Endothelial cell of umbilical vein (primary cell): ENCODE results near the gene KLHL17. TPM values are rescaled to one million over a fixed set of nuclear protein-coding genes. Genes with fewer than 3 reads are reported as not detected.

Experiments
- BruUV-seq: library from RNA; stranded (reverse); fragments of 400-500 nt; replicated peaks from 2 replicates; lab custom pipeline; 2021; lab: Mats Ljungman, UMichigan
- CTCF ChIA-PET: fragments of 300-600, 350-600 bp; sonication (Branson Sonifier 250); formaldehyde crosslinking; loops from one replicate; lab custom pipeline; 2021; ENCODE audit warnings: antibody characterized with exemption, inconsistent platforms; lab: Charles Lee
- POLR2A ChIA-PET: fragments of 300-600, 350-600 bp; sonication (Branson Sonifier 250); formaldehyde crosslinking; loops from one replicate; lab custom pipeline; 2021; ENCODE audit warnings: antibody characterized with exemption, inconsistent platforms; lab: Charles Lee
- DNase-seq: peaks from one replicate; pipeline ENCODE4 v3.0.0-alpha.2; 2011; ENCODE audit warnings: low read depth, low spot score
- FAIRE-seq: peaks from 2 replicates; lab custom pipeline; 2011; peaks lifted over from hg19 to GRCh38; lab: Jason Lieb, UNC
- H2AFZ ChIP-seq: 2 replicates; pipeline ENCODE4 v1.6.0; 2012; ENCODE audit warnings: low read depth, low read length, control low read depth, inconsistent platforms
- H3K27ac ChIP-seq: 2 replicates; pipeline ENCODE4 v1.5.1; 2011; ENCODE audit warnings: low read depth, mild to moderate bottlenecking, control low read depth, low read length, moderate library complexity; ENCODE audit not compliant: insufficient read depth
- H3K27me3 ChIP-seq, 2 experiments: 2 replicates each; pipeline versions ENCODE4 v1.6.0 to v1.6.1; 2011; ENCODE audit warnings: low read length in 2 of 2, mixed read lengths in 1 of 2; ENCODE audit not compliant: control insufficient read depth in 2 of 2, insufficient read depth in 2 of 2
- H3K36me3 ChIP-seq, 2 experiments: 2 replicates in 1 of 2; 3 replicates in 1 of 2; pipeline ENCODE4 v1.5.1; 2011; ENCODE audit warnings: low read length in 2 of 2, mild to moderate bottlenecking in 1 of 2, moderate library complexity in 1 of 2; ENCODE audit not compliant: control insufficient read depth in 2 of 2, insufficient read depth in 2 of 2; ENCODE audit errors: extremely low read depth in 1 of 2
- H3K4me1 ChIP-seq: 3 replicates; pipeline ENCODE4 v1.5.1; 2011; ENCODE audit warnings: mild to moderate bottlenecking, low read length; ENCODE audit not compliant: control insufficient read depth, insufficient read depth; ENCODE audit errors: extremely low read depth
- H3K4me2 ChIP-seq: 2 replicates; pipeline ENCODE4 v1.6.1; 2011; ENCODE audit warnings: low read length, control low read depth, mixed read lengths; ENCODE audit not compliant: insufficient read depth
- H3K4me3 ChIP-seq, 3 experiments: fragments of 200-600 bp in 1 of 3; sonication (generic), shearing (Covaris generic) in 1 of 3; replicated peaks in 1 of 3; 2 replicates each; pipeline ENCODE4 v1.5.1; 2011 to 2016; ENCODE audit warnings: control low read depth in 3 of 3, low read length in 3 of 3, mild to moderate bottlenecking in 2 of 3, inconsistent platforms in 1 of 3, low read depth in 1 of 3, moderate library complexity in 1 of 3; ENCODE audit not compliant: insufficient read depth in 1 of 3
- H3K79me2 ChIP-seq: 2 replicates; pipeline ENCODE4 v1.6.0; 2012; ENCODE audit warnings: low read length, inconsistent platforms; ENCODE audit not compliant: control insufficient read depth, insufficient read depth
- H3K9ac ChIP-seq: replicated peaks from 2 replicates; pipeline ENCODE3; 2011; ENCODE audit warnings: low read length, control low read depth; ENCODE audit not compliant: insufficient read depth; ENCODE audit errors: extremely low read depth
- H3K9me1 ChIP-seq: replicated peaks from 3 replicates; pipeline ENCODE4 v1.6.0; 2011; ENCODE audit warnings: mild to moderate bottlenecking, low read length; ENCODE audit not compliant: control insufficient read depth, insufficient read depth; ENCODE audit errors: extremely low read depth
- H3K9me3 ChIP-seq: replicated peaks from 2 replicates; pipeline ENCODE4 v1.5.1; 2012; ENCODE audit warnings: low read length, inconsistent platforms; ENCODE audit not compliant: control insufficient read depth, insufficient read depth
- H4K20me1 ChIP-seq: replicated peaks from 2 replicates; pipeline ENCODE3; 2011; ENCODE audit warnings: mild to moderate bottlenecking, low read length; ENCODE audit not compliant: control insufficient read depth, insufficient read depth; ENCODE audit errors: extremely low read depth
- CTCF ChIP-seq, 2 donors: IDR thresholded peaks; 1 replicate in 1 of 2; 2 replicates in 1 of 2; pipeline ENCODE4 v1.5.1; 2011; ENCODE audit warnings: low read length in 2 of 2, mild to moderate bottlenecking in 2 of 2, moderate library complexity in 2 of 2, control low read depth in 1 of 2, inconsistent platforms in 1 of 2, low read depth in 1 of 2; ENCODE audit not compliant: insufficient read depth in 1 of 2; ENCODE audit errors: extremely low read depth in 1 of 2
- EZH2 ChIP-seq: IDR thresholded peaks from 2 replicates; pipeline ENCODE4 v1.6.1; 2012; ENCODE audit warnings: borderline replicate concordance, low read depth, mild to moderate bottlenecking, moderate library complexity, low read length, inconsistent platforms; ENCODE audit not compliant: severe bottlenecking
- FOS ChIP-seq: IDR thresholded peaks from 2 replicates; pipeline ENCODE4 v1.6.1; 2011; ENCODE audit warnings: mild to moderate bottlenecking, low read length, moderate library complexity, borderline replicate concordance; ENCODE audit not compliant: insufficient read depth
- GATA2 ChIP-seq: IDR thresholded peaks from 2 replicates; pipeline ENCODE4 v1.7.0; 2011; ENCODE audit warnings: low read depth, mild to moderate bottlenecking, moderate library complexity, mixed read lengths, low read length; ENCODE audit not compliant: insufficient read length, insufficient read depth
- JUN ChIP-seq: IDR thresholded peaks from 2 replicates; pipeline ENCODE4 v1.6.1; 2011; ENCODE audit warnings: borderline replicate concordance, low read depth; ENCODE audit not compliant: insufficient read length, insufficient read depth
- MAX ChIP-seq: IDR thresholded peaks from 2 replicates; pipeline ENCODE4 v1.6.1; 2011; ENCODE audit not compliant: insufficient read depth, insufficient read length
- MYC ChIP-seq: IDR thresholded peaks from one replicate; pipeline ENCODE4 v1.6.1; 2011; ENCODE audit warnings: mild to moderate bottlenecking, low read depth, low read length
- POLR2A ChIP-seq: IDR thresholded peaks from 2 replicates; pipeline ENCODE4 v1.6.1; 2012; ENCODE audit warnings: low read depth, mild to moderate bottlenecking, control low read depth, low read length
- POLR2AphosphoS5 ChIP-seq: IDR thresholded peaks from 2 replicates; pipeline ENCODE4 v1.6.1; 2012; ENCODE audit warnings: low read depth, mild to moderate bottlenecking, control low read depth, low read length, moderate library complexity; ENCODE audit not compliant: insufficient read depth
- dilution Hi-C: fragments of 300-500 bp; cut with MboI; formaldehyde crosslinking; loops from one replicate; pipeline ENCODE4 v1.15.0; 2019; ENCODE audit warnings: low sequenced_read_pairs; ENCODE audit not compliant: extremely low pct_ligation_motif_present
- intact Hi-C: fragments of 100-400 bp; cut with micrococcal nuclease; formaldehyde crosslinking; loops from one replicate; pipeline ENCODE4 v1.10.0; 2022
- polyA plus RNA-seq, 4 experiments: library from polyadenylated mRNA; depleted of rRNA in 3 of 4; stranded (reverse) in 3 of 4; unstranded in 1 of 4; fragments of >200 nt; gene quantifications; 2 replicates each; pipeline versions ENCODE4 v1.2.1 to v1.2.3, GENCODE V29; 2011 to 2012; ENCODE audit warnings: missing spikeins in 1 of 4
- total RNA-seq: library from RNA; stranded (reverse); gene quantifications from 2 replicates; pipeline ENCODE4 v1.2.3, GENCODE V29; 2021

KLHL17 gene
- total and polyA plus RNA-seq, 2 donors (not counting 3 experiments of a cell fraction or from before 2014, with no cell fraction given): 27.0 to 30.1 TPM

- Histone ChIP-seq H3K27ac (no peak overlapping the region), H3K4me1 (peaks cover 9% of the 10 kb centered on the region), H3K36me3 (no peaks in the 10 kb centered on the region), H4K20me1 (no peaks in the 10 kb centered on the region), H3K9ac (no peak overlapping the region), H3K4me3 (peak overlapping the region in 1 of 3 experiments; percentile 51), H3K27me3 (peaks cover 0 to 19% of the 10 kb centered on the region in 2 experiments), H3K9me1 (no peaks in the 10 kb centered on the region), H2AFZ (no peak overlapping the region), H3K9me3 (no peaks in the 10 kb centered on the region), H3K4me2 (no peak overlapping the region), H3K79me2 (no peaks in the 10 kb centered on the region)
- CTCF ChIA-PET: interaction anchor here (1.8 kb wide), 1 partner anchor 14 kb away, joined by 13 read pairs; no protein-coding TSS in a partner anchor
- no peak for DNase-seq
- dilution Hi-C loops (no loop called here), intact Hi-C loops (no loop called here)
- no peak for TF ChIP-seq CTCF (IDR thresholded peaks at IDR 0.05; ENCODE audit: extremely low read depth in 1 of 2, insufficient read depth in 1 of 2, low read depth in 1 of 2, low read length in 2 of 2)
- peak; percentile 22 for TF ChIP-seq EZH2
- BruUV-seq: no TSS peak
- POLR2A ChIA-PET: no interaction called here
- no peak for FAIRE-seq
Measured at GRCh38 chr1:997993-998744, 37.8 kb downstream of the KLHL17 start.

DNA sequence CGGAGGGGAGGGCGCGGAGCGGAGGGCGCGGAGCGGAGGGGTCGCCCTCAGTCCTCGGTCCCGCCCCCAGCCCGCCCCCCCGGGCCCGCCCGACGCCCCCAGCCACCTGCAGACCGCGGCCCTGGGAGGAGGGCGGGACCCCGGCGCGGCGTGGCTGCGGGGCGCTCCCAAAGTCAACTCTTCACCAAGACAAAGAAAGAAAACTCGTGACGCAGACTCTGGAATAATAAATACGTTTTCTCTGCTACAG, 38.3 kb downstream of the KLHL17 start:
- dilution Hi-C loops: no loop called here
- TF ChIP-seq POLR2AphosphoS5: no peak
- TF ChIP-seq FOS: no peak
- no peak for TF ChIP-seq CTCF (IDR thresholded peaks at IDR 0.05; ENCODE audit: extremely low read depth in 1 of 2, insufficient read depth in 1 of 2, low read depth in 1 of 2, low read length in 2 of 2)
- TF ChIP-seq EZH2: no peak
- no peak for TF ChIP-seq GATA2
- TF ChIP-seq MAX: no peak
- TF ChIP-seq POLR2A: no peak
- no peak for TF ChIP-seq MYC
- no peak for TF ChIP-seq JUN
- CTCF ChIA-PET: no interaction called here
- Histone ChIP-seq H3K36me3 (no peaks in the 10 kb centered on the region), H3K4me1 (peaks cover 9% of the 10 kb centered on the region), H3K9me3 (no peaks in the 10 kb centered on the region), H3K9me1 (no peaks in the 10 kb centered on the region), H4K20me1 (no peaks in the 10 kb centered on the region), H3K4me3 (peak overlapping the region in 2 of 3 experiments; percentile 51 to 55), H3K9ac (peak overlapping the region; percentile 91), H3K4me2 (peak overlapping the region; percentile 43), H3K27ac (no peak overlapping the region), H3K27me3 (peaks cover 0 to 19% of the 10 kb centered on the region in 2 experiments), H3K79me2 (no peaks in the 10 kb centered on the region), H2AFZ (no peak overlapping the region)
- intact Hi-C loops: no loop called here
- FAIRE-seq (no peak), DNase-seq (no peak)
- BruUV-seq: no TSS peak
- POLR2A ChIA-PET: no interaction called here
